ENCODE measurements around the gene IFT81. TPM values are rescaled to one million over a fixed set of nuclear protein-coding genes. Genes with fewer than 3 reads are reported as not detected.
A peak's percentile ranks its signal among the peaks of the same experiment; 100 is the strongest.

Gene IFT81
- total and polyA plus RNA-seq, 4 experiments from 2014 or later = 0.57 to 1.3 (median 1.2) TPM

GRCh38 chr12:110102255-110102654 lies 21.9 kb upstream of the IFT81 start:
- no peak overlapping the region for H3K4me3 ChIP-seq (ENCODE audit: low read length in 2 of 2)
- H3K36me3 ChIP-seq (ENCODE audit: insufficient read depth, low read length) = no peaks in the 10 kb centered on the region
- peak overlapping the region in 2 of 7 donors; percentile 53 to 62 for H3K27ac Mint-ChIP-seq
- ChIA-PET CTCF (ENCODE audit: partially characterized antibody) (interaction anchor here (0.7 to 5.7 kb wide), 15 partner anchors 9 to 786 kb away, joined by 3 to 67 read pairs (median 4); partner anchors contain the start of genes CCDC63 and IFT81), POLR2A (ENCODE audit: partially characterized antibody) (interaction anchor here (3.5 kb wide), 1 partner anchor 329 kb away, joined by 11 read pairs; no protein-coding TSS in a partner anchor)
- H3K4me1 Mint-ChIP-seq = peaks cover 5 to 8% (median 6%) of the 10 kb centered on the region in 4 donors
- H3K9me3 Mint-ChIP-seq = no peaks in the 10 kb centered on the region
- no peak overlapping the region for H3K27ac ChIP-seq (ENCODE audit: low read depth, low read length)
- H3K36me3 Mint-ChIP-seq = no peaks in the 10 kb centered on the region
- no peaks in the 10 kb centered on the region for H3K9me3 ChIP-seq (ENCODE audit: control insufficient read depth in 1 of 2, low read length in 2 of 2)
- peak in 3 of 5 donors; percentile 13 to 31 (median 18) for DNase-seq
- H3K27me3 ChIP-seq (ENCODE audit: insufficient read depth, low read length) = no peaks in the 10 kb centered on the region
- intact Hi-C loops (cut with micrococcal nuclease) = no loop called here
- no peak overlapping the region for H3K4me3 Mint-ChIP-seq
- H3K4me1 ChIP-seq (ENCODE audit: insufficient read depth, low read length) = peaks cover 6% of the 10 kb centered on the region
- peaks cover 0 to 4% of the 10 kb centered on the region in 2 donors for H3K27me3 Mint-ChIP-seq

- Mint-ChIP-seq H3K36me3 (no peaks in the 10 kb centered on the region), H3K27ac (peak overlapping the region in 1 of 7 donors; percentile 77), H3K4me1 (peaks cover 5 to 8% (median 6%) of the 10 kb centered on the region in 4 donors), H3K4me3 (no peak overlapping the region), H3K27me3 (peaks cover 6 to 8% of the 10 kb centered on the region in 2 donors), H3K9me3 (no peaks in the 10 kb centered on the region)
- intact Hi-C loops (cut with micrococcal nuclease) = no loop called here
- H3K4me3 ChIP-seq (ENCODE audit: low read length in 2 of 2) = no peak overlapping the region
- ChIA-PET POLR2A (ENCODE audit: partially characterized antibody) (no interaction called here), CTCF (ENCODE audit: partially characterized antibody) (interaction anchor here (1.2 to 5.7 kb wide), 2 partner anchors 327 to 497 kb away, joined by 5 to 67 read pairs; no protein-coding TSS in a partner anchor)
- H3K27me3 ChIP-seq (ENCODE audit: insufficient read depth, low read length) = no peaks in the 10 kb centered on the region
- no peak for DNase-seq
- no peak overlapping the region for H3K27ac ChIP-seq (ENCODE audit: low read depth, low read length)
- H3K36me3 ChIP-seq (ENCODE audit: insufficient read depth, low read length) = no peaks in the 10 kb centered on the region
- peaks cover 6% of the 10 kb centered on the region for H3K4me1 ChIP-seq (ENCODE audit: insufficient read depth, low read length)
- no peaks in the 10 kb centered on the region for H3K9me3 ChIP-seq (ENCODE audit: control insufficient read depth in 1 of 2, low read length in 2 of 2)
Measured at GRCh38 chr12:110104188-110105094, 19.7 kb upstream of the IFT81 start.

- DNase-seq = no peak
- H3K27ac Mint-ChIP-seq = peak overlapping the region in 1 of 7 donors; percentile 77
- no peaks in the 10 kb centered on the region for H3K9me3 Mint-ChIP-seq
- Histone ChIP-seq H3K9me3 (ENCODE audit: control insufficient read depth in 1 of 2, low read length in 2 of 2) (no peaks in the 10 kb centered on the region), H3K4me3 (ENCODE audit: low read length in 2 of 2) (no peak overlapping the region), H3K27me3 (ENCODE audit: insufficient read depth, low read length) (no peaks in the 10 kb centered on the region), H3K36me3 (ENCODE audit: insufficient read depth, low read length) (no peaks in the 10 kb centered on the region), H3K27ac (ENCODE audit: low read depth, low read length) (no peak overlapping the region), H3K4me1 (ENCODE audit: insufficient read depth, low read length) (peaks cover 4% of the 10 kb centered on the region)
- H3K27me3 Mint-ChIP-seq = peaks cover 6 to 11% of the 10 kb centered on the region in 2 donors
- H3K36me3 Mint-ChIP-seq = no peaks in the 10 kb centered on the region
- peaks cover 3 to 6% (median 5%) of the 10 kb centered on the region in 4 donors for H3K4me1 Mint-ChIP-seq
- CTCF ChIA-PET (ENCODE audit: partially characterized antibody) = interaction anchor here (1.1 to 5.7 kb wide), 2 partner anchors 326 to 758 kb away, joined by 3 to 67 read pairs; no protein-coding TSS in a partner anchor
- POLR2A ChIA-PET (ENCODE audit: partially characterized antibody) = no interaction called here
- H3K4me3 Mint-ChIP-seq = no peak overlapping the region
- intact Hi-C loops (cut with micrococcal nuclease) = no loop called here
Measured at GRCh38 chr12:110105159-110105558, 19.0 kb upstream of the IFT81 start.

- no peak for DNase-seq
- CTCF ChIA-PET (ENCODE audit: partially characterized antibody) = interaction anchor here (1.1 to 5.7 kb wide), 2 partner anchors 325 to 757 kb away, joined by 3 to 67 read pairs; no protein-coding TSS in a partner anchor
- no peak overlapping the region for H3K4me3 Mint-ChIP-seq
- Histone ChIP-seq H3K36me3 (ENCODE audit: insufficient read depth, low read length) (no peaks in the 10 kb centered on the region), H3K27me3 (ENCODE audit: insufficient read depth, low read length) (no peaks in the 10 kb centered on the region), H3K9me3 (ENCODE audit: control insufficient read depth in 1 of 2, low read length in 2 of 2) (no peaks in the 10 kb centered on the region), H3K27ac (ENCODE audit: low read depth, low read length) (no peak overlapping the region), H3K4me3 (ENCODE audit: low read length in 2 of 2) (no peak overlapping the region), H3K4me1 (ENCODE audit: insufficient read depth, low read length) (no peaks in the 10 kb centered on the region)
- no peaks in the 10 kb centered on the region for H3K4me1 Mint-ChIP-seq
- POLR2A ChIA-PET (ENCODE audit: partially characterized antibody) = no interaction called here
- H3K27ac Mint-ChIP-seq = peak overlapping the region in 1 of 7 donors; percentile 37
- H3K36me3 Mint-ChIP-seq = no peaks in the 10 kb centered on the region
- intact Hi-C loops (cut with micrococcal nuclease) = no loop called here
- H3K27me3 Mint-ChIP-seq = peaks cover 6 to 11% of the 10 kb centered on the region in 2 donors
- no peaks in the 10 kb centered on the region for H3K9me3 Mint-ChIP-seq
Measured at GRCh38 chr12:110105986-110106385, 18.2 kb upstream of the IFT81 start.

- H3K9me3 ChIP-seq (ENCODE audit: control insufficient read depth in 1 of 2, low read length in 2 of 2) = no peaks in the 10 kb centered on the region
- no peak overlapping the region for H3K4me3 ChIP-seq (ENCODE audit: low read length in 2 of 2)
- no peak overlapping the region for H3K27ac Mint-ChIP-seq
- no peaks in the 10 kb centered on the region for H3K36me3 ChIP-seq (ENCODE audit: insufficient read depth, low read length)
- no peaks in the 10 kb centered on the region for H3K36me3 Mint-ChIP-seq
- intact Hi-C loops (cut with micrococcal nuclease) = no loop called here
- no peaks in the 10 kb centered on the region for H3K27me3 ChIP-seq (ENCODE audit: insufficient read depth, low read length)
- H3K4me3 Mint-ChIP-seq = no peak overlapping the region
- no peaks in the 10 kb centered on the region for H3K4me1 ChIP-seq (ENCODE audit: insufficient read depth, low read length)
- H3K27ac ChIP-seq (ENCODE audit: low read depth, low read length) = no peak overlapping the region
- no peaks in the 10 kb centered on the region for H3K9me3 Mint-ChIP-seq
- peaks cover 6 to 15% of the 10 kb centered on the region in 2 donors for H3K27me3 Mint-ChIP-seq
- ChIA-PET POLR2A (ENCODE audit: partially characterized antibody) (no interaction called here), CTCF (ENCODE audit: partially characterized antibody) (interaction anchor here (1.2 kb wide), 1 partner anchor 342 kb away, joined by 3 read pairs; the partner anchor contains the start of gene ARPC3)
- no peak for DNase-seq
- no peaks in the 10 kb centered on the region for H3K4me1 Mint-ChIP-seq
Measured at GRCh38 chr12:110107369-110108281, 16.5 kb upstream of the IFT81 start.

- Mint-ChIP-seq H3K4me1 (no peaks in the 10 kb centered on the region), H3K27me3 (peaks cover 6 to 15% of the 10 kb centered on the region in 2 donors), H3K27ac (no peak overlapping the region), H3K4me3 (no peak overlapping the region), H3K36me3 (no peaks in the 10 kb centered on the region), H3K9me3 (no peaks in the 10 kb centered on the region)
- H3K27me3 ChIP-seq (ENCODE audit: insufficient read depth, low read length) = no peaks in the 10 kb centered on the region
- POLR2A ChIA-PET (ENCODE audit: partially characterized antibody) = no interaction called here
- H3K4me1 ChIP-seq (ENCODE audit: insufficient read depth, low read length) = no peaks in the 10 kb centered on the region
- no peak overlapping the region for H3K4me3 ChIP-seq (ENCODE audit: low read length in 2 of 2)
- CTCF ChIA-PET (ENCODE audit: partially characterized antibody) = no interaction called here
- H3K9me3 ChIP-seq (ENCODE audit: control insufficient read depth in 1 of 2, low read length in 2 of 2) = no peaks in the 10 kb centered on the region
- no peak overlapping the region for H3K27ac ChIP-seq (ENCODE audit: low read depth, low read length)
- intact Hi-C loops (cut with micrococcal nuclease) = no loop called here
- DNase-seq = no peak
- H3K36me3 ChIP-seq (ENCODE audit: insufficient read depth, low read length) = no peaks in the 10 kb centered on the region
Measured at GRCh38 chr12:110108309-110109036, 15.7 kb upstream of the IFT81 start.

Data from CD4-positive, alpha-beta memory T cell (primary cell).